GM18508 (cell line): ENCODE data around the gene CLEC7A.

Experiments
- ATAC-seq: cut with Tn5 transposase; IDR thresholded peaks from one replicate; pipeline ENCODE4 v1.9.1; 2021; ENCODE audit warnings: moderate number of reproducible peaks; ENCODE audit not compliant: insufficient read depth, unreplicated experiment

CLEC7A gene

GRCh38 chr12:10097521-10097920 is 32.5 kb downstream of the CLEC7A start:
- no peak for ATAC-seq

- ATAC-seq: no peak
Observed at GRCh38 chr12:10095971-10096370, 34.0 kb downstream of the CLEC7A start.

- ATAC-seq: no peak
Observed at GRCh38 chr12:10094646-10095395, 35.2 kb downstream of the CLEC7A start.

- no peak for ATAC-seq
Observed at GRCh38 chr12:10088955-10089900, 40.8 kb downstream of the CLEC7A start.

- no peak for ATAC-seq
Observed at GRCh38 chr12:10088031-10088430, 42.0 kb downstream of the CLEC7A start.

GRCh38 chr12:10086387-10086786 is 43.6 kb downstream of the CLEC7A start:
- ATAC-seq: no peak

- ATAC-seq: no peak
Observed at GRCh38 chr12:10084733-10085132, 45.3 kb downstream of the CLEC7A start.

GRCh38 chr12:10082117-10082874 is 47.7 kb downstream of the CLEC7A start:
- no peak for ATAC-seq

GRCh38 chr12:10075451-10075850 is 54.5 kb downstream of the CLEC7A start:
- no peak for ATAC-seq

GRCh38 chr12:10073261-10073660 is 56.7 kb downstream of the CLEC7A start:
- no peak for ATAC-seq

GRCh38 chr12:10072131-10072530 is 57.9 kb downstream of the CLEC7A start:
- ATAC-seq: no peak

- ATAC-seq: no peak
Observed at GRCh38 chr12:10070380-10070779, 59.6 kb downstream of the CLEC7A start.

- ATAC-seq: no peak
Observed at GRCh38 chr12:10069976-10070375, 60.0 kb downstream of the CLEC7A start.

- ATAC-seq: no peak
Observed at GRCh38 chr12:10069099-10069498, 60.9 kb downstream of the CLEC7A start.

- ATAC-seq: no peak
Observed at GRCh38 chr12:10068644-10069043, 61.4 kb downstream of the CLEC7A start.

- no peak for ATAC-seq
Observed at GRCh38 chr12:10067942-10068341, 62.1 kb downstream of the CLEC7A start.

- no peak for ATAC-seq
Observed at GRCh38 chr12:10067264-10067663, 62.7 kb downstream of the CLEC7A start.
